Keratinocyte (primary cell): ENCODE data around the gene PALS2. TPM values are rescaled to one million over a fixed set of nuclear protein-coding genes. Genes with fewer than 3 reads are reported as not detected.

ENCODE experiments used
- DNase-seq: peaks from one replicate; pipeline ENCODE4 v3.0.0-alpha.2; 2011; ENCODE audit warnings: low read depth, missing footprints, low spot score
- FAIRE-seq: peaks from 2 replicates; lab custom pipeline; 2011; peaks lifted over from hg19 to GRCh38; lab: Jason Lieb, UNC
- H2AFZ ChIP-seq: 2 replicates; pipeline ENCODE4 v1.6.0; 2012; ENCODE audit warnings: low read length, control low read depth, inconsistent platforms; ENCODE audit not compliant: control insufficient read depth
- H3K27ac ChIP-seq: 2 replicates; pipeline ENCODE4 v1.5.1; 2011; ENCODE audit warnings: low read length; ENCODE audit not compliant: control insufficient read depth, insufficient read depth
- H3K27me3 ChIP-seq: 3 replicates; pipeline ENCODE4 v1.6.0; 2011; ENCODE audit warnings: low read length; ENCODE audit not compliant: control insufficient read depth, insufficient read depth; ENCODE audit errors: extremely low read depth
- H3K36me3 ChIP-seq, 2 experiments: 2 replicates in 1 of 2; 3 replicates in 1 of 2; pipeline ENCODE4 v1.5.1; 2011; ENCODE audit warnings: low read length in 2 of 2, mild to moderate bottlenecking in 1 of 2; ENCODE audit not compliant: control insufficient read depth in 2 of 2, insufficient read depth in 2 of 2; ENCODE audit errors: extremely low read depth in 1 of 2
- H3K4me1 ChIP-seq: 3 replicates; pipeline ENCODE4 v1.5.1; 2011; ENCODE audit warnings: low read length; ENCODE audit not compliant: control insufficient read depth, insufficient read depth; ENCODE audit errors: extremely low read depth
- H3K4me2 ChIP-seq: 3 replicates; pipeline ENCODE4 v1.6.0; 2011; ENCODE audit warnings: low read depth, low read length; ENCODE audit not compliant: control insufficient read depth, insufficient read depth; ENCODE audit errors: extremely low read depth
- H3K4me3 ChIP-seq, 3 experiments: fragments of 200-600 bp in 1 of 3; sonication (generic) in 1 of 3; 2 replicates in 2 of 3; 3 replicates in 1 of 3; pipeline ENCODE4 v1.5.1; 2011 to 2016; ENCODE audit warnings: low read length in 3 of 3, mild to moderate bottlenecking in 3 of 3, control low read depth in 2 of 3, inconsistent platforms in 1 of 3, low read depth in 1 of 3, mixed read lengths in 1 of 3, mixed run types in 1 of 3, moderate library complexity in 1 of 3; ENCODE audit not compliant: control insufficient read depth in 2 of 3, insufficient read depth in 2 of 3; ENCODE audit errors: extremely low read depth in 1 of 3
- H3K79me2 ChIP-seq: 2 replicates; pipeline ENCODE4 v1.6.0; 2012; ENCODE audit warnings: low read length; ENCODE audit not compliant: control insufficient read depth, insufficient read depth
- H3K9ac ChIP-seq: 3 replicates; pipeline ENCODE4 v1.6.0; 2011; ENCODE audit warnings: low read length; ENCODE audit not compliant: control insufficient read depth, insufficient read depth; ENCODE audit errors: extremely low read depth
- H3K9me1 ChIP-seq: 3 replicates; pipeline ENCODE4 v1.6.0; 2011; ENCODE audit warnings: low read length; ENCODE audit not compliant: control insufficient read depth, insufficient read depth; ENCODE audit errors: extremely low read depth
- H3K9me3 ChIP-seq: 2 replicates; pipeline ENCODE4 v1.5.1; 2012; ENCODE audit warnings: low read depth, low read length; ENCODE audit not compliant: control insufficient read depth
- H4K20me1 ChIP-seq: 3 replicates; pipeline ENCODE4 v1.6.0; 2011; ENCODE audit warnings: low read length; ENCODE audit not compliant: control insufficient read depth, insufficient read depth; ENCODE audit errors: extremely low read depth
- CTCF ChIP-seq, 3 experiments: IDR thresholded peaks in 1 of 3; conservative IDR thresholded peaks in 1 of 3; optimal IDR thresholded peaks in 1 of 3; 2 replicates in 2 of 3; 3 replicates in 1 of 3; pipeline versions ENCODE3 to v1.5.1; 2011; ENCODE audit warnings: low read length in 3 of 3, mild to moderate bottlenecking in 3 of 3, moderate library complexity in 2 of 3, control low read depth in 1 of 3, inconsistent platforms in 1 of 3; ENCODE audit not compliant: insufficient read depth in 2 of 3; ENCODE audit errors: extremely low read depth in 1 of 3
- EZH2 ChIP-seq: IDR thresholded peaks from one replicate; pipeline ENCODE4 v1.6.1; 2012; ENCODE audit warnings: inconsistent platforms, mild to moderate bottlenecking, low read length, moderate library complexity
- dilution Hi-C: fragments of 300-500 bp; cut with MboI; formaldehyde crosslinking; loops from one replicate; pipeline ENCODE4 v1.7.0; 2020; ENCODE audit warnings: low sequenced_read_pairs; ENCODE audit not compliant: extremely low pct_ligation_motif_present
- polyA plus RNA-seq, 5 experiments: library from polyadenylated mRNA; depleted of rRNA in 3 of 5; stranded (reverse) in 3 of 5; stranded (forward) in 1 of 5; unstranded in 1 of 5; fragments of >200 nt; gene quantifications; 1 replicate in 1 of 5; 2 replicates in 3 of 5; 3 replicates in 1 of 5; pipeline versions ENCODE4 v1.2.1 to v1.2.3, GENCODE V29; 2011 to 2012; ENCODE audit warnings: missing spikeins in 2 of 5, low read depth in 1 of 5, low replicate concordance in 1 of 5

PALS2 gene
- polyA plus RNA-seq, 1 donor (not counting 4 experiments of a cell fraction or from before 2014, with no cell fraction given): 16.0 TPM

GRCh38 chr7:24576171-24577025 is 3.1 kb downstream of the PALS2 start:
- Histone ChIP-seq H3K27me3 (no peaks in the 10 kb centered on the region), H3K4me1 (peaks cover 16% of the 10 kb centered on the region), H3K4me2 (no peak overlapping the region), H3K9ac (no peak overlapping the region), H3K36me3 (no peaks in the 10 kb centered on the region), H3K9me1 (no peaks in the 10 kb centered on the region), H3K4me3 (no peak overlapping the region), H2AFZ (no peak overlapping the region), H3K27ac (no peak overlapping the region), H4K20me1 (peaks cover 4% of the 10 kb centered on the region), H3K79me2 (peaks cover 71% of the 10 kb centered on the region), H3K9me3 (no peaks in the 10 kb centered on the region)
- peak; percentile 54 to 68 (median 61) for TF ChIP-seq CTCF (optimal IDR thresholded peaks at IDR 0.05 in 1 of 3, IDR thresholded peaks at IDR 0.05 in 1 of 3, conservative IDR thresholded peaks at IDR 0.05 in 1 of 3; ENCODE audit: extremely low read depth in 1 of 3, insufficient read depth in 2 of 3, low read length in 3 of 3)
- no peak for TF ChIP-seq EZH2
- DNase-seq (peak; percentile 17), FAIRE-seq (peak; percentile 81)
- dilution Hi-C loops: no loop called here

DNA sequence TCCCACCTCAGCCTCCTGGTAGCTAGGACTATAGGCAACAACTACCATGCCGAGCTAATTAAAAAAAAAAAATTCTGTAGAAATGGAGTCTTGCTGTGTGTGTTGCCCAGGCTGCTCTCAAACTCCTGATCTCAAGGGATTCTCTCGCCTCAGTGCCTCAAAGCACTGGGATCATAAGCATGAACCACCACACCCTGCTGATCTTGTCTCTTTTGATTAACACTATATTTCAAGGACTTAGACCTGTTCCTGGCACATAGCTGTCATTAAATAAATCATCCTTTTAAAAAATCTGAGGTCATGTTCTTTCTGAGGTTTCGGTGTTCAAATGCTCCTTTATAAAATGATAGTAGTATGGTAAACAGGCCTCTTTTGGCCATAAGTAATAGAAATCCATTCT is 4.8 kb downstream of the PALS2 start:
- DNase-seq: no peak
- TF ChIP-seq EZH2 (no peak), CTCF (optimal IDR thresholded peaks at IDR 0.05 in 1 of 3, IDR thresholded peaks at IDR 0.05 in 1 of 3, conservative IDR thresholded peaks at IDR 0.05 in 1 of 3; ENCODE audit: extremely low read depth in 1 of 3, insufficient read depth in 2 of 3, low read length in 3 of 3) (no peak)
- no peak for FAIRE-seq
- peaks cover 4% of the 10 kb centered on the region for H4K20me1 ChIP-seq
- no peaks in the 10 kb centered on the region for H3K9me3 ChIP-seq
- no peaks in the 10 kb centered on the region for H3K36me3 ChIP-seq
- no peaks in the 10 kb centered on the region for H3K27me3 ChIP-seq
- peaks cover 9% of the 10 kb centered on the region for H3K4me1 ChIP-seq
- H3K9ac ChIP-seq: no peak overlapping the region
- dilution Hi-C loops: no loop called here
- no peak overlapping the region for H3K4me3 ChIP-seq
- H3K4me2 ChIP-seq: no peak overlapping the region
- H3K79me2 ChIP-seq: peaks cover 83% of the 10 kb centered on the region
- no peak overlapping the region for H2AFZ ChIP-seq
- H3K9me1 ChIP-seq: no peaks in the 10 kb centered on the region
- H3K27ac ChIP-seq: no peak overlapping the region
